Measurements from ENCODE around the gene RBFOX1. TPM values are rescaled to one million over a fixed set of nuclear protein-coding genes. Genes with fewer than 3 reads are reported as not detected.

RBFOX1 gene
- total RNA-seq, 4 donors from 2014 or later: not detected

DNA sequence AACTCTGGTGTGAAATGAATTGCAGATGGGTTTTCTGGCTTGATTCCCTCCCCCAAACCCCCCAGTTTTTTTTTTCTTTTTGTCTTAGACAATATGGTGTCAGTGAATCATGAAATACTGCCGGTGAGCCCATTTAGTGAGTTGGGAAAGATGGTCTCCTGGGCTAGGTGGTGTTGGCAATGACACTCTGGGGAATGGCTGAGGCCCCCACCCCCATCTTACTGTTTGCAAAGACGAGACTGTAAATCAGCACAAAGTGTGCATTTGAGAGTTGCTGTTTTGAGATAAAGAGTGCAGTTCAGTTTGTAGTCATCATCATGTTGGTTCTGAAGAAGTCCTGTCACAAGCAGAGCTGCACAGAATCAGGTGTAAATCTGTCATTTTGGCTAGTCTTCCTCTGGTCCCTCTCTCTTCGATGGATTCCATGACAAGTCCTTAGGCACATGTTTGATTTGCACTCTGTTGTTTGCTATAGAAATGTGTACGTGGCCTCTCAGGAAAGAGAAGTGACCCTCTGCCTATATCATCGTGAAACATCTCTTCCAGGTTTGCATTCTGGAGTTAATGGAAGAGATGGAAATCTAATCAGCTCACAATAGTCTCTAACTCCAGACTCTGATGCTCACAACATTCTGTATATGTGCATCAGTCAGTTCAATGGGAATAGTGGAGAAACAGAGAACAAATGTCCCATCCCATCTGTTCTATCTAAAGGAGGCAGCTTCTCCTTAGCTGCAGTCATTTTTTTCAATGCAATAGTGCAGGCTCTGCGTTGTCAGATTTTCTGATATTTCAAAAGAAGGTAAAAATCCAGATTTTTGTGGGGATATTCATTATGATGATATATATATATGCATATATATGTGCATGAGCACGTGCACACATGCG is 34.6 kb downstream of the RBFOX1 start:
- H3K27ac ChIP-seq (replicated peaks in 1 of 4): no peak overlapping the region
- H3K9me3 ChIP-seq: no peaks in the 10 kb centered on the region
- H3K36me3 ChIP-seq: no peaks in the 10 kb centered on the region
- intact Hi-C loops (cut with DNase I): no loop called here
- no peak for DNase-seq (ENCODE audit: extremely low spot score)
- TF ChIP-seq POLR2AphosphoS5 (IDR thresholded peaks at IDR 0.05) (no peak), EP300 (IDR thresholded peaks at IDR 0.05) (no peak), POLR2A (IDR thresholded peaks at IDR 0.05; ENCODE audit: low read depth) (no peak)
- TF ChIP-seq, protein P1, sequence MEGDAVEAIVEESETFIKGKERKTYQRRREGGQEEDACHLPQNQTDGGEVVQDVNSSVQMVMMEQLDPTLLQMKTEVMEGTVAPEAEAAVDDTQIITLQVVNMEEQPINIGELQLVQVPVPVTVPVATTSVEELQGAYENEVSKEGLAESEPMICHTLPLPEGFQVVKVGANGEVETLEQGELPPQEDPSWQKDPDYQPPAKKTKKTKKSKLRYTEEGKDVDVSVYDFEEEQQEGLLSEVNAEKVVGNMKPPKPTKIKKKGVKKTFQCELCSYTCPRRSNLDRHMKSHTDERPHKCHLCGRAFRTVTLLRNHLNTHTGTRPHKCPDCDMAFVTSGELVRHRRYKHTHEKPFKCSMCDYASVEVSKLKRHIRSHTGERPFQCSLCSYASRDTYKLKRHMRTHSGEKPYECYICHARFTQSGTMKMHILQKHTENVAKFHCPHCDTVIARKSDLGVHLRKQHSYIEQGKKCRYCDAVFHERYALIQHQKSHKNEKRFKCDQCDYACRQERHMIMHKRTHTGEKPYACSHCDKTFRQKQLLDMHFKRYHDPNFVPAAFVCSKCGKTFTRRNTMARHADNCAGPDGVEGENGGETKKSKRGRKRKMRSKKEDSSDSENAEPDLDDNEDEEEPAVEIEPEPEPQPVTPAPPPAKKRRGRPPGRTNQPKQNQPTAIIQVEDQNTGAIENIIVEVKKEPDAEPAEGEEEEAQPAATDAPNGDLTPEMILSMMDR (IDR thresholded peaks at IDR 0.05): no peak
- WGBS: 82% methylated on average over 8 of the region's 8 CpGs
- H3K27me3 ChIP-seq: no peaks in the 10 kb centered on the region
- peaks cover 11 to 15% (median 11%) of the 10 kb centered on the region in 4 donors for H3K4me1 ChIP-seq
- H3K4me3 ChIP-seq: no peak overlapping the region

- H3K9me3 ChIP-seq: no peaks in the 10 kb centered on the region
- no peak overlapping the region for H3K27ac ChIP-seq (replicated peaks in 1 of 4)
- DNase-seq (ENCODE audit: extremely low spot score): no peak
- H3K4me1 ChIP-seq: peaks cover 0 to 3% (median 0%) of the 10 kb centered on the region in 4 donors
- intact Hi-C loops (cut with DNase I): no loop called here
- TF ChIP-seq EP300 (IDR thresholded peaks at IDR 0.05) (no peak), POLR2A (IDR thresholded peaks at IDR 0.05; ENCODE audit: low read depth) (no peak)
- TF ChIP-seq, protein P1 (IDR thresholded peaks at IDR 0.05): no peak
- whole genome bisulfite sequencing: 62% methylated on average over 4 of the region's 4 CpGs
- H3K36me3 ChIP-seq: no peaks in the 10 kb centered on the region
- H3K4me3 ChIP-seq: no peak overlapping the region
- no peaks in the 10 kb centered on the region for H3K27me3 ChIP-seq
Observed at GRCh38 chr16:7369204-7369603, 36.6 kb downstream of the RBFOX1 start.

- DNase-seq (ENCODE audit: extremely low spot score): no peak
- TF ChIP-seq, protein P1 (IDR thresholded peaks at IDR 0.05): no peak
- TF ChIP-seq POLR2A (IDR thresholded peaks at IDR 0.05; ENCODE audit: low read depth) (no peak), EP300 (IDR thresholded peaks at IDR 0.05) (no peak), POLR2AphosphoS5 (IDR thresholded peaks at IDR 0.05) (no peak)
- Histone ChIP-seq H3K9me3 (no peaks in the 10 kb centered on the region), H3K4me1 (peaks cover 0 to 3% (median 0%) of the 10 kb centered on the region in 4 donors), H3K36me3 (no peaks in the 10 kb centered on the region), H3K27me3 (no peaks in the 10 kb centered on the region), H3K4me3 (no peak overlapping the region), H3K27ac (replicated peaks in 1 of 4) (no peak overlapping the region)
- 91% methylated on average over 4 of the region's 4 CpGs for WGBS
- intact Hi-C loops (cut with DNase I): no loop called here
Observed at GRCh38 chr16:7372095-7372494, 39.5 kb downstream of the RBFOX1 start.

- Histone ChIP-seq H3K4me3 (no peak overlapping the region), H3K9me3 (no peaks in the 10 kb centered on the region), H3K27me3 (no peaks in the 10 kb centered on the region), H3K4me1 (peaks cover 0 to 3% (median 0%) of the 10 kb centered on the region in 4 donors), H3K36me3 (no peaks in the 10 kb centered on the region), H3K27ac (replicated peaks in 1 of 4) (no peak overlapping the region)
- intact Hi-C loops (cut with DNase I): no loop called here
- DNase-seq (ENCODE audit: extremely low spot score): no peak
- TF ChIP-seq, protein P1 (IDR thresholded peaks at IDR 0.05): no peak
- TF ChIP-seq POLR2A (IDR thresholded peaks at IDR 0.05; ENCODE audit: low read depth) (no peak), EP300 (IDR thresholded peaks at IDR 0.05) (no peak), POLR2AphosphoS5 (IDR thresholded peaks at IDR 0.05) (no peak)
- 81% methylated on average over 5 of the region's 5 CpGs for WGBS
Observed at GRCh38 chr16:7373776-7374175, 41.1 kb downstream of the RBFOX1 start.
